K562 (cell line): Measurements from ENCODE around the gene UBE2D2. TPM values are rescaled to one million over a fixed set of nuclear protein-coding genes. Genes with fewer than 3 reads are reported as not detected.

Source experiments
- HBP1 ChIP-seq: fragments of 450-650 bp; formaldehyde crosslinking; IDR thresholded peaks from 2 replicates; pipeline ENCODE4 v1.4.0; 2022; ENCODE audit warnings: missing genetic modification characterization
- KAT7 ChIP-seq: sonication (generic); formaldehyde crosslinking; IDR thresholded peaks from 2 replicates; pipeline ENCODE4 v1.8.0; 2022; ENCODE audit warnings: missing genetic modification reagents, mild to moderate bottlenecking, borderline replicate concordance
- KAT8 ChIP-seq: fragments of 450-650 bp; IDR thresholded peaks from 2 replicates; pipeline ENCODE4 v1.6.1; 2016; ENCODE audit warnings: low read depth, mild to moderate bottlenecking
- MECOM ChIP-seq: fragments of 250-450 bp; sonication (Bioruptor Pico); IDR thresholded peaks from 2 replicates; pipeline ENCODE4 v1.8.0; 2022; ENCODE audit warnings: inconsistent platforms
- NCOA4 ChIP-seq: fragments of 450-650 bp; IDR thresholded peaks from 2 replicates; pipeline ENCODE4 v1.6.1; 2018; ENCODE audit warnings: mild to moderate bottlenecking; ENCODE audit not compliant: partially characterized antibody
- NRF1 ChIP-seq, 2 experiments: fragments of 450-650 bp; IDR thresholded peaks in 1 of 2; conservative IDR thresholded peaks in 1 of 2; 2 replicates each; pipeline ENCODE4 v1.6.1; 2014; ENCODE audit warnings: mild to moderate bottlenecking in 2 of 2
- PRDM10 ChIP-seq: fragments of 450-650 bp; IDR thresholded peaks from 2 replicates; pipeline ENCODE4 v1.6.1; 2018; ENCODE audit not compliant: partially characterized antibody
- RBM39 ChIP-seq: fragments of 200-400 bp; formaldehyde crosslinking; optimal IDR thresholded peaks from 2 replicates; pipeline ENCODE3; 2018; ENCODE audit warnings: low read depth, low read length
- SNIP1 ChIP-seq: fragments of 450-650 bp; IDR thresholded peaks from 2 replicates; pipeline ENCODE4 v1.7.1; 2017; ENCODE audit warnings: low read depth, mild to moderate bottlenecking
- SREBF1 ChIP-seq: fragments of 150-350 bp; IDR thresholded peaks from 2 replicates; pipeline ENCODE4 v1.6.1; 2014; ENCODE audit warnings: antibody characterized with exemption, low read depth, low read length, borderline replicate concordance
- USF2 ChIP-seq: sonication (generic); formaldehyde crosslinking; IDR thresholded peaks from 2 replicates; pipeline ENCODE4 v1.5.0; 2020; ENCODE audit warnings: missing genetic modification reagents
- ZFP30 ChIP-seq: fragments of 250-450 bp; sonication (Bioruptor Pico); IDR thresholded peaks from 2 replicates; pipeline ENCODE4 v1.8.0; 2022; ENCODE audit warnings: moderate library complexity, mild to moderate bottlenecking, inconsistent platforms, borderline replicate concordance
- polyA plus RNA-seq, 8 experiments: library from polyadenylated mRNA; depleted of rRNA in 4 of 8; stranded (reverse) in 5 of 8; unstranded in 3 of 8; fragments of >200 nt; fragmentation: Nextera tagmentation in 2 of 8; fragmentation: Illumina TruSeq in 1 of 8; extraction: Ambion mirVana in 2 of 8; extraction: Trizol in 1 of 8; gene quantifications; 2 replicates each; pipeline versions ENCODE4 v1.2.1 to v1.2.3, GENCODE V29; 2011 to 2014; ENCODE audit warnings: inconsistent platforms in 1 of 8, missing spikeins in 1 of 8
- total RNA-seq, 7 experiments: library from RNA; depleted of rRNA in 6 of 7; stranded (reverse); fragments of >200 nt in 6 of 7; fragmentation: Illumina TruSeq in 2 of 7; extraction: Trizol in 2 of 7; gene quantifications; 2 replicates each; pipeline versions ENCODE4 v1.2.1 to v1.2.3, GENCODE V29; 2011 to 2021; ENCODE audit warnings: low replicate concordance in 1 of 7
- TF ChIP-seq, protein P1 (sequence below): sonication (generic); formaldehyde crosslinking; IDR thresholded peaks from 2 replicates; pipeline ENCODE4 v1.8.1; 2023; ENCODE audit warnings: mild to moderate bottlenecking, missing genetic modification reagents
- TF ChIP-seq, protein P2 (sequence below), 3 experiments: fragments of 200-800 bp in 1 of 3; sonication (Bioruptor generic) in 1 of 3; sonication (generic) in 1 of 3; formaldehyde crosslinking in 1 of 3; IDR thresholded peaks; 2 replicates each; pipeline versions ENCODE4 v1.6.1 to v1.8.0; 2016 to 2022; ENCODE audit warnings: mild to moderate bottlenecking in 2 of 3, missing compliant biosample characterization in 2 of 3, missing genetic modification characterization in 2 of 3, missing genetic modification reagents in 1 of 3

The UBE2D2 gene
- total and polyA plus RNA-seq, 9 of the 15 experiments (the other 6 are each of a cell fraction or from before 2014, with no cell fraction given), result 53.6 to 198 (median 122) TPM

DNA sequence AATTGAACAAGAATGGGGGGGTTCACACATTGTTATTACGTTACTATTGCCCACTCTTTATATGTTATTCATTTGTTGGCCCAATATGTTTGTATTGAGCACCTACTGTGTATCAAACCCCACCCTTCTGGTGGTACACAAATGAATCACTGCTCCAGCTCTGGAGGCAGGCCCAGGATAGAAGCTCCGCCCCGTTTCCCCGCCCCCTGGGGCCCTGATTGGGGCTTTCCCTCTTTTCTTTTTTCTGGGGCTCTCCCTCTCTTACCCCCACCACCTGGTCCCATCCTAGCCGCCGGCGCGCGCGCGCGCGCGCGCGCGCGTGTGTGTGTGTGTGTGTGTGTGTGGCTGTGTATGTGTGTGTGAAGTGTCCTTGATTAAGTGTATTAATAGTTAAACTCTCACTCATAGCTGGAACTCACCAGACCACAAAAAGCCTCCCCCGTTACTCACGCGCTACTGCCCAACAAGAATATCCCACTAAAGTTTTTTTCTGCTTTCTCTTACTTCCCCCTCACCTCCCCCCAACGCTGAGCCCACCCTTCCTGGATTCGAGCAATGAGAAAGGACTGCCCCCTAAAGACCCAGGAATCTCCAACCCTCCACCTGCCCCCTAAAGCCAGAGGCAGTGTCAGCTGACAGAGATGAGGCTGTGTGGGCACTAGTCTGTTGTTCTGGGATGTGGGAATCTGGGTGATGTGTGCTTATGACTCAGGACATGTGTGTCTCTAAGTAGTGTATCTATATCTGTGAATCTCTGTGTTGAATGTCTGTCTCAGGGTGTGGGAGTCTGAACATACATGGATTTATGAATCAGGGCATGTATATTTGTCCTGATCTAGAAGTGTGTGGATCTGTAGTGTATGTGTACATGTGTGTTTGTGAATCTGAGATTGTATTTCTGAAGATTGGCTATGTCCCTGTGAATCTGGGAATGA is 91.0 kb downstream of the UBE2D2 start (continued):
- TF ChIP-seq SREBF1 (no peak), HBP1 (CRISPR knock-in tag) (no peak), USF2 (CRISPR knock-in tag) (no peak), SNIP1 (no peak), NRF1 (conservative IDR thresholded peaks at IDR 0.05 in 1 of 2, IDR thresholded peaks at IDR 0.05 in 1 of 2) (peak; percentile 79 to 82), NCOA4 (no peak), KAT8 (no peak), ZFP30 (CRISPR knock-in tag) (no peak), KAT7 (0 out of 2 replicates have a peak, but pooled peaks have one; percentile 20), PRDM10 (no peak), RBM39 (no peak), MECOM (no peak)
- TF ChIP-seq, protein P1, sequence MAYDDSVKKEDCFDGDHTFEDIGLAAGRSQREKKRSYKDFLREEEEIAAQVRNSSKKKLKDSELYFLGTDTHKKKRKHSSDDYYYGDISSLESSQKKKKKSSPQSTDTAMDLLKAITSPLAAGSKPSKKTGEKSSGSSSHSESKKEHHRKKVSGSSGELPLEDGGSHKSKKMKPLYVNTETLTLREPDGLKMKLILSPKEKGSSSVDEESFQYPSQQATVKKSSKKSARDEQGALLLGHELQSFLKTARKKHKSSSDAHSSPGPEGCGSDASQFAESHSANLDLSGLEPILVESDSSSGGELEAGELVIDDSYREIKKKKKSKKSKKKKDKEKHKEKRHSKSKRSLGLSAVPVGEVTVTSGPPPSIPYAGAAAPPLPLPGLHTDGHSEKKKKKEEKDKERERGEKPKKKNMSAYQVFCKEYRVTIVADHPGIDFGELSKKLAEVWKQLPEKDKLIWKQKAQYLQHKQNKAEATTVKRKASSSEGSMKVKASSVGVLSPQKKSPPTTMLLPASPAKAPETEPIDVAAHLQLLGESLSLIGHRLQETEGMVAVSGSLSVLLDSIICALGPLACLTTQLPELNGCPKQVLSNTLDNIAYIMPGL (CRISPR knock-in tag), result no peak
- TF ChIP-seq, protein P2, sequence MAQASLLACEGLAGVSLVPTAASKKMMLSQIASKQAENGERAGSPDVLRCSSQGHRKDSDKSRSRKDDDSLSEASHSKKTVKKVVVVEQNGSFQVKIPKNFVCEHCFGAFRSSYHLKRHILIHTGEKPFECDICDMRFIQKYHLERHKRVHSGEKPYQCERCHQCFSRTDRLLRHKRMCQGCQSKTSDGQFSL (CRISPR knock-in tag; IDR thresholded peaks at IDR 0.05), result peak; percentile 14; the same call in 1 of the 2 replicates
- TF ChIP-seq, protein P2 (tag; IDR thresholded peaks at IDR 0.05), result no peak
